Sigmoid colon (tissue), 7 donors: ENCODE data around the gene RWDD4. TPM values are rescaled to one million over a fixed set of nuclear protein-coding genes. Genes with fewer than 3 reads are reported as not detected.
A peak's percentile ranks its signal among the peaks of the same experiment; 100 is the strongest.

Experiments
- DNase-seq: peaks from one replicate; pipeline ENCODE4 v3.0.0-alpha.2; 2019
- H3K27ac ChIP-seq, 4 donors: fragments of 200-600 bp; sonication (generic); one replicate each; pipeline ENCODE4 v1.5.1; 2016 to 2019; ENCODE audit warnings: mild to moderate bottlenecking in 1 of 4
- H3K27me3 ChIP-seq, 3 donors: fragments of 200-600 bp; sonication (generic); one replicate each; pipeline ENCODE4 v1.5.1; 2019; ENCODE audit warnings: mild to moderate bottlenecking in 1 of 3
- H3K36me3 ChIP-seq, 4 donors: fragments of 200-600 bp; sonication (generic); one replicate each; pipeline ENCODE4 v1.5.1; 2016 to 2019
- H3K4me1 ChIP-seq, 4 donors: fragments of 200-600 bp; sonication (generic); one replicate each; pipeline ENCODE4 v1.5.1; 2017 to 2019
- H3K4me3 ChIP-seq, 4 donors: fragments of 200-600 bp; sonication (generic); one replicate each; pipeline ENCODE4 v1.5.1; 2017 to 2019; ENCODE audit warnings: mild to moderate bottlenecking in 2 of 4, moderate library complexity in 1 of 4
- H3K9me3 ChIP-seq, 4 donors: fragments of 200-600 bp in 3 of 4; sonication (generic) in 3 of 4; one replicate each; pipeline versions ENCODE4 v1.5.1 to v1.6.1; 2013 to 2019
- EP300 ChIP-seq, 4 donors: sonication (generic); formaldehyde crosslinking; IDR thresholded peaks; one replicate each; pipeline ENCODE4 v1.6.1; 2017; ENCODE audit warnings: antibody characterized with exemption in 4 of 4
- POLR2A ChIP-seq, 2 donors: fragments of 450-650 bp; IDR thresholded peaks; one replicate each; pipeline ENCODE4 v1.6.1; 2016; ENCODE audit warnings: antibody characterized with exemption in 2 of 2, mild to moderate bottlenecking in 2 of 2, moderate library complexity in 2 of 2
- POLR2AphosphoS5 ChIP-seq, 4 donors: sonication (generic); formaldehyde crosslinking; IDR thresholded peaks; one replicate each; pipeline ENCODE4 v1.6.1; 2017; ENCODE audit warnings: antibody characterized with exemption in 4 of 4
- WGBS, 2 donors: extraction: QIAGEN DNeasy Blood & Tissue Kit; methylation state at CpG; one replicate each; pipeline ENCODE4 v1.1.7; 2013; 5-methylcytosine and 5-hydroxymethylcytosine counted together
- intact Hi-C: fragments of 100-400 bp; cut with DNase I; formaldehyde crosslinking; loops from one replicate; pipeline ENCODE4 v1.15.1; 2023
- polyA plus RNA-seq, 3 donors: library from polyadenylated mRNA; stranded (reverse); fragments of 200-250 nt; gene quantifications; one replicate each; pipeline ENCODE4 v1.2.3, GENCODE V29; 2013
- small RNA-seq, 3 donors: library from RNA; depleted of rRNA; stranded (forward); fragments of <200 nt; gene quantifications; one replicate each; pipeline ENCODE3, GENCODE V24; 2016
- total RNA-seq, 4 donors: library from RNA; depleted of rRNA; stranded (reverse); fragments of >200 nt; gene quantifications; one replicate each; pipeline ENCODE4 v1.1.0, GENCODE V29; 2016
- TF ChIP-seq, protein P1 (sequence below), 4 experiments: fragments of 450-650 bp in 3 of 4; fragments of 200-600 bp in 1 of 4; IDR thresholded peaks; one replicate each; pipeline ENCODE4 v1.5.1; 2016 to 2019; ENCODE audit warnings: antibody characterized with exemption in 4 of 4, mild to moderate bottlenecking in 3 of 4, moderate library complexity in 2 of 4
- donor health status: healthy with polysubstance abuse.
- donor health status: Bipolar disorder and iron deficiency.
- donor health status: healthy.

Gene RWDD4
- total and polyA plus RNA-seq, 7 donors = 12.9 to 28.5 (median 18.0) TPM

DNA sequence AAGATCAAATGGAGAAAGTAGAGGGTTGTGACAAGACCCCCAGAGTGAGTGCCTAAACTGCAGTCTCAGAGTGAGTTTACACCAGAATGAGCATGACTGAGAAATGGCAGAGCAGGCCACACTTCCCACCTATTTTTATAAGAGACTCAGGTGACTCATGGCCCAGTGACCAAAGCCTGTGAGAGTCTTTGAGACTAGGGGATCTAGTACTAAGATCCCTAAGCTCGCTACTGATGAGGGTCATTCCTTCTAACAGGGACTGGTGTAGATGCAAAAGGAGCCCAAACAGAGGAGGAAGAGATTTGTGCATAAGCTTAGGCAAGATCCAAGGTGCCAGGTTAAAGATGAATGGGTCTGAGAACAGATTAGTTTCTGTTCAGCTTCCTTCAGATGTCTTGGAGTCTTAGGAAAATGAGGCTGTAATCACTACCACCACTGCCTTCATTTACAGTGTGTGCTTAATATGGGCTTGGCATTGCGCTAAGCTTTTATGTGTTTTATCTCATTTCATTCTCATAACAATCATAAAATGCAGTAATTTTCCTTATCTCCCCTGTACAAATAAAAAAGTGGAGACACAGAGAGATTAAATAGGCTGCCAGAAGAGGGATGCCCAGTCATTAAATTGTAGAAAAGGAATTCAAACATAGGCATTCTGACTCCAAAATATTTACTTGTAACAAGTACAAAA is 62.8 kb downstream of the RWDD4 start:
- DNase-seq = no peak
- TF ChIP-seq, protein P1, sequence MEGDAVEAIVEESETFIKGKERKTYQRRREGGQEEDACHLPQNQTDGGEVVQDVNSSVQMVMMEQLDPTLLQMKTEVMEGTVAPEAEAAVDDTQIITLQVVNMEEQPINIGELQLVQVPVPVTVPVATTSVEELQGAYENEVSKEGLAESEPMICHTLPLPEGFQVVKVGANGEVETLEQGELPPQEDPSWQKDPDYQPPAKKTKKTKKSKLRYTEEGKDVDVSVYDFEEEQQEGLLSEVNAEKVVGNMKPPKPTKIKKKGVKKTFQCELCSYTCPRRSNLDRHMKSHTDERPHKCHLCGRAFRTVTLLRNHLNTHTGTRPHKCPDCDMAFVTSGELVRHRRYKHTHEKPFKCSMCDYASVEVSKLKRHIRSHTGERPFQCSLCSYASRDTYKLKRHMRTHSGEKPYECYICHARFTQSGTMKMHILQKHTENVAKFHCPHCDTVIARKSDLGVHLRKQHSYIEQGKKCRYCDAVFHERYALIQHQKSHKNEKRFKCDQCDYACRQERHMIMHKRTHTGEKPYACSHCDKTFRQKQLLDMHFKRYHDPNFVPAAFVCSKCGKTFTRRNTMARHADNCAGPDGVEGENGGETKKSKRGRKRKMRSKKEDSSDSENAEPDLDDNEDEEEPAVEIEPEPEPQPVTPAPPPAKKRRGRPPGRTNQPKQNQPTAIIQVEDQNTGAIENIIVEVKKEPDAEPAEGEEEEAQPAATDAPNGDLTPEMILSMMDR (IDR thresholded peaks at IDR 0.05) = no peak
- TF ChIP-seq POLR2A (IDR thresholded peaks at IDR 0.05) (no peak), EP300 (IDR thresholded peaks at IDR 0.05) (no peak), POLR2AphosphoS5 (IDR thresholded peaks at IDR 0.05) (no peak)
- intact Hi-C loops = no loop called here
- no peaks in the 10 kb centered on the region for H3K9me3 ChIP-seq
- H3K27ac ChIP-seq = peak overlapping the region in 1 of 4 donors; percentile 41
- no peaks in the 10 kb centered on the region for H3K36me3 ChIP-seq
- WGBS, 2 donors = 9 to 62% methylated on average over 2 of the region's 2 CpGs
- no peak overlapping the region for H3K4me3 ChIP-seq
- H3K27me3 ChIP-seq = no peaks in the 10 kb centered on the region
- H3K4me1 ChIP-seq = no peaks in the 10 kb centered on the region

DNA sequence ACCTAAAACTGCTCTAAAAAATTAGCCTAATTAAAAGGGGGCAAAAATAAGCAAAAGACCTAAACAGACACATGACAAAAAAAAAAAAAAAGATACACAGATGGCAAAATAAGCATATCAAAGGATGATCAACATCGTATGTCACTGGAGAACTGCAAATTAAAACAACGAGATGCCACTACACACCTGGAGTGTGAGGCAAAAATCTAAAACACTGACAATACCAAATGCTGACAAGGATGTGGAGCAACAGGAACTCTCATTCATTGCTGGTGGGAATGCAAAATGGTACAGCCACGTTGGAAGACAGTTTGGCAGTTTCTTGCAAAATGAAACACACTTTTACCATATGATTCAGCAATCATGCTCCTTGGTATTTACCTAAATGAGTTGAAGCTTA is 64.2 kb downstream of the RWDD4 start:
- intact Hi-C loops = no loop called here
- TF ChIP-seq, protein P1 (IDR thresholded peaks at IDR 0.05) = no peak
- TF ChIP-seq POLR2AphosphoS5 (IDR thresholded peaks at IDR 0.05) (no peak), POLR2A (IDR thresholded peaks at IDR 0.05) (no peak), EP300 (IDR thresholded peaks at IDR 0.05) (no peak)
- Histone ChIP-seq H3K4me1 (no peaks in the 10 kb centered on the region), H3K36me3 (no peaks in the 10 kb centered on the region), H3K9me3 (no peaks in the 10 kb centered on the region), H3K4me3 (no peak overlapping the region), H3K27me3 (no peaks in the 10 kb centered on the region), H3K27ac (no peak overlapping the region)
- no peak for DNase-seq
- WGBS, 2 donors = 67 to 83% methylated on average over 3 of the region's 3 CpGs

DNA sequence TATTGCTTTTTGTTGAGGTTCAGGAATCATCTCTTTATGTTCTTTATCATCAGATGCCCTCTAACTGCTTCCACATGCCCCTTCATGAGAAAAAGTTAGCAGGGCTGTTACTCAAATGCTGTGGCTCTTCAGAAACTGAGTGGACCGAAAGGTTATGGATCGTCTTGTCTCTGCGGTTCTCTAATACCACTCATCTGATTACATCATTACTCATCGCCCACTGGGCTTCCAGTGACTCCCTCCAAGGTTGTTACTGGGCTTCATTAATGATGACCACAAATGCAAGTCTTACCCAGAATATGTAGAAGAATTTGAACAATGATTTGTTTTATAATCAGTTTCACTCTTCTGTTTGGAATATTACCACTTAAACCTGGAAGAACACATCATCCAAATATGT is 67.7 kb downstream of the RWDD4 start:
- Histone ChIP-seq H3K27ac (no peak overlapping the region), H3K36me3 (no peaks in the 10 kb centered on the region), H3K27me3 (no peaks in the 10 kb centered on the region), H3K4me1 (peaks cover 0 to 14% (median 6%) of the 10 kb centered on the region in 4 donors), H3K9me3 (no peaks in the 10 kb centered on the region), H3K4me3 (no peak overlapping the region)
- intact Hi-C loops = no loop called here
- DNase-seq = no peak
- 93 to 96% methylated on average over 4 of the region's 4 CpGs for WGBS, 2 donors
- no peak for TF ChIP-seq POLR2A (IDR thresholded peaks at IDR 0.05)
- TF ChIP-seq, protein P1 (IDR thresholded peaks at IDR 0.05) = no peak
- no peak for TF ChIP-seq EP300 (IDR thresholded peaks at IDR 0.05)
- no peak for TF ChIP-seq POLR2AphosphoS5 (IDR thresholded peaks at IDR 0.05)

Small RNA genes lying within 50 kb of the gene (small RNA-seq; reads per million reads assigned to genes)
- 0 reads per million in 3 donors for gene RNU6-1053P
- gene RNU6-335P = 0 reads per million in 3 donors
- 0 reads per million in 3 donors for gene RNU6-479P

Other genes with a start within 250 kb of the RWDD4 start
- 10 to 100 TPM; 17.7 to 35.0 (median 27.4) TPM for gene CDKN2AIP, start 214.5 kb downstream of the RWDD4 start, total RNA-seq
- gene CDKN2AIP, start 214.5 kb downstream of the RWDD4 start, polyA plus RNA-seq = 10 to 100 TPM; 12.9 to 14.8 (median 13.2) TPM
- gene ING2, start 154.1 kb downstream of the RWDD4 start, total RNA-seq = 10 to 100 TPM in 1 of 4 donors, 1 to 10 TPM in 3; 8.6 to 13.3 (median 9.3) TPM
- gene ING2, start 154.1 kb downstream of the RWDD4 start, polyA plus RNA-seq = 10 to 100 TPM; 11.1 to 29.8 (median 27.6) TPM
- 10 to 100 TPM; 32.1 to 58.2 (median 39.9) TPM for gene TRAPPC11, start 108 bp upstream of the RWDD4 start, total RNA-seq
- gene TRAPPC11, start 108 bp upstream of the RWDD4 start, polyA plus RNA-seq = 10 to 100 TPM; 11.4 to 14.9 (median 14.8) TPM
- 1 to 10 TPM; 2.2 to 9.6 (median 5.7) TPM for gene STOX2, start 246.1 kb upstream of the RWDD4 start, total RNA-seq
- under 1 TPM; under 0.01 to 0.89 (median 0.23) TPM for gene STOX2, start 246.1 kb upstream of the RWDD4 start, polyA plus RNA-seq